Measurements from ENCODE around the gene ERH. TPM values are rescaled to one million over a fixed set of nuclear protein-coding genes. Genes with fewer than 3 reads are reported as not detected.

Gene ERH
- total RNA-seq, 1 donor from 2014 or later: 261 TPM

DNA sequence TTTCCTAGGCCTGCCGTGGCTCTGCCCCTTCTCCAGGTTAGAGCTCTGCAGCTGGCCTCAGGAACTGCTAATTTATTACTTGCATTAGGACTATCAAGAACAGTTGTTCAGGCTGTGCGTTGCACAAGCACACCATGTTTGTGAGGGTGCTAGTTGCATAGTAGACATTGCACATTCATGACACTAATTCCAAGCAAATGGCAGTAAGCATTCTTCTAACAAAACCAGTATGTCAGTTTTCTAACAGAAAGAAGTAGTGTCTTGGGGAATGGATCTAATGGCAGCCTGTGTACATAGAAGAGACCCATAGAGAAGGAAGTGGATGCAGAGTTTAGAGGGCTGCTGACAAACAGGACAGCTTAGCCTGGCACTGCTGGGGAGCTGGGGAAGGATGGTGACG is 53.9 kb downstream of the ERH start:
- TF ChIP-seq, protein P1, sequence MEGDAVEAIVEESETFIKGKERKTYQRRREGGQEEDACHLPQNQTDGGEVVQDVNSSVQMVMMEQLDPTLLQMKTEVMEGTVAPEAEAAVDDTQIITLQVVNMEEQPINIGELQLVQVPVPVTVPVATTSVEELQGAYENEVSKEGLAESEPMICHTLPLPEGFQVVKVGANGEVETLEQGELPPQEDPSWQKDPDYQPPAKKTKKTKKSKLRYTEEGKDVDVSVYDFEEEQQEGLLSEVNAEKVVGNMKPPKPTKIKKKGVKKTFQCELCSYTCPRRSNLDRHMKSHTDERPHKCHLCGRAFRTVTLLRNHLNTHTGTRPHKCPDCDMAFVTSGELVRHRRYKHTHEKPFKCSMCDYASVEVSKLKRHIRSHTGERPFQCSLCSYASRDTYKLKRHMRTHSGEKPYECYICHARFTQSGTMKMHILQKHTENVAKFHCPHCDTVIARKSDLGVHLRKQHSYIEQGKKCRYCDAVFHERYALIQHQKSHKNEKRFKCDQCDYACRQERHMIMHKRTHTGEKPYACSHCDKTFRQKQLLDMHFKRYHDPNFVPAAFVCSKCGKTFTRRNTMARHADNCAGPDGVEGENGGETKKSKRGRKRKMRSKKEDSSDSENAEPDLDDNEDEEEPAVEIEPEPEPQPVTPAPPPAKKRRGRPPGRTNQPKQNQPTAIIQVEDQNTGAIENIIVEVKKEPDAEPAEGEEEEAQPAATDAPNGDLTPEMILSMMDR (IDR thresholded peaks at IDR 0.05; ENCODE audit: unreplicated experiment): no peak
- peaks cover 4% of the 10 kb centered on the region for H3K4me1 Mint-ChIP-seq

DNA sequence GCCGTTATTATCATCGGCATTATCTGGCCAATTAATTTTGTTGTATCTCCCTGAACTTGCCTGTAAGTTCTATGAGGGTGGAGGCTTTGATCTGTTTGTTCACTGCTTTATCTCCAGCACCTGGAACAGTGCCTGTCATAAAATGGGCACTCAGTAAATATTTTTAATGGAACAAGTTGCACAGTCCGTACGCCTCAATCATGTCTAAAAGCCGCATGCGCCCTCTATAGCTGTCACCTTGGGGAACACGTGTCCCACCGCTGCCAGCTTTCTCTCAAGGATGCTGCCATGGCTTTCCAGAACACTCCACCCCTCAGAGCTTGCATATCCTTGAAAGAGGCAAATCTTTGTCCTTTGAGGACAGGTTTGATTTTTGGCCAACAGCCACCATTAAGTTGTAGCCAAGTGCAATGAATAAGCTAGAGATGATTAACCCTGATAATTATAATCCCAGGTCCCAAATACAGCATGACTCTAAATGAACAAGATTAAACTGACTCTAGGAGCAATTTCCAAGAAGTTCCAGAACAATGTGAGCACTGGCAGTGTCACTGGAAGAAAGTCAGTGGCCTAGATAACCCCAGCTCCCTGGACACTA is 55.1 kb downstream of the ERH start:
- TF ChIP-seq, protein P1 (IDR thresholded peaks at IDR 0.05; ENCODE audit: unreplicated experiment): no peak
- Mint-ChIP-seq H3K27me3 (ENCODE audit: low read depth) (no peaks in the 10 kb centered on the region), H3K27ac (no peak overlapping the region), H3K4me1 (peaks cover 4% of the 10 kb centered on the region), H3K9me3 (no peaks in the 10 kb centered on the region), H3K36me3 (no peaks in the 10 kb centered on the region), H3K4me3 (no peak overlapping the region)
- no peak for DNase-seq (ENCODE audit: low spot score in 2 of 2, unreplicated experiment in 2 of 2)

More for the DNA sequence above, 53.9 kb downstream of the ERH start:
- no peaks in the 10 kb centered on the region for H3K36me3 Mint-ChIP-seq
- H3K9me3 Mint-ChIP-seq: no peaks in the 10 kb centered on the region
- H3K27ac Mint-ChIP-seq: no peak overlapping the region
- DNase-seq (ENCODE audit: low spot score in 2 of 2, unreplicated experiment in 2 of 2): no peak
- no peak overlapping the region for H3K4me3 Mint-ChIP-seq
- H3K27me3 Mint-ChIP-seq (ENCODE audit: low read depth): no peaks in the 10 kb centered on the region

- Mint-ChIP-seq H3K36me3 (no peaks in the 10 kb centered on the region), H3K4me1 (peaks cover 11% of the 10 kb centered on the region), H3K9me3 (no peaks in the 10 kb centered on the region), H3K27me3 (ENCODE audit: low read depth) (no peaks in the 10 kb centered on the region), H3K4me3 (no peak overlapping the region), H3K27ac (no peak overlapping the region)
- TF ChIP-seq, protein P1 (IDR thresholded peaks at IDR 0.05; ENCODE audit: unreplicated experiment): no peak
- no peak for DNase-seq (ENCODE audit: low spot score in 2 of 2, unreplicated experiment in 2 of 2)
Measured at GRCh38 chr14:69339426-69339825, 58.7 kb downstream of the ERH start.

DNA sequence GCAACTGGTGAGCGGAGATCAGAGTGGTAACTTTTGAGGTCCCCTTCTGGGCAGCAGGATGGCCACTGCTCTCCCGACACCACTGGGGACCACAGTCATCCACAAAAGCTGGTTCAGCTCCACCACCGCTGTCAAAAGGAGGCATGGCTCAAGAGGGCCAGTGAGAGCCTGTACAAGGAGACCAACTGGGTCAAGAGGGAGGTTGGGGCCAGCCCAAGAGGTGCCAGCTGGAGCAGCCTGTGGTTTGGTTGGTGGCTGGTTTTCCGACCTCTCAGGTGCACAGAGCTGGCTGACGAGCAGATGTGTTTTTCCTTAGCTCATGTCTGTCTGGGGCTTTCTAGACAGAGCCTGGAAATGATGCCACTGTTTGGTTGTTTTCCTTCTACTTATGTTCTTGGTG is 60.1 kb downstream of the ERH start:
- Mint-ChIP-seq H3K27me3 (ENCODE audit: low read depth) (no peaks in the 10 kb centered on the region), H3K27ac (no peak overlapping the region), H3K4me3 (no peak overlapping the region), H3K4me1 (peaks cover 11% of the 10 kb centered on the region), H3K9me3 (no peaks in the 10 kb centered on the region), H3K36me3 (no peaks in the 10 kb centered on the region)
- DNase-seq (ENCODE audit: low spot score in 2 of 2, unreplicated experiment in 2 of 2): no peak
- TF ChIP-seq, protein P1 (IDR thresholded peaks at IDR 0.05; ENCODE audit: unreplicated experiment): no peak

- no peaks in the 10 kb centered on the region for H3K9me3 Mint-ChIP-seq
- H3K27ac Mint-ChIP-seq: peak overlapping the region; percentile 83
- H3K4me1 Mint-ChIP-seq: peaks cover 11% of the 10 kb centered on the region
- H3K4me3 Mint-ChIP-seq: no peak overlapping the region
- no peak for DNase-seq (ENCODE audit: low spot score in 2 of 2, unreplicated experiment in 2 of 2)
- TF ChIP-seq, protein P1 (IDR thresholded peaks at IDR 0.05; ENCODE audit: unreplicated experiment): no peak
- H3K27me3 Mint-ChIP-seq (ENCODE audit: low read depth): no peaks in the 10 kb centered on the region
- H3K36me3 Mint-ChIP-seq: no peaks in the 10 kb centered on the region
Measured at GRCh38 chr14:69335371-69335771, 62.7 kb downstream of the ERH start.

- Mint-ChIP-seq H3K36me3 (no peaks in the 10 kb centered on the region), H3K4me1 (peaks cover 11% of the 10 kb centered on the region), H3K4me3 (no peak overlapping the region), H3K9me3 (no peaks in the 10 kb centered on the region), H3K27ac (no peak overlapping the region), H3K27me3 (ENCODE audit: low read depth) (no peaks in the 10 kb centered on the region)
- no peak for DNase-seq (ENCODE audit: low spot score in 2 of 2, unreplicated experiment in 2 of 2)
- TF ChIP-seq, protein P1 (IDR thresholded peaks at IDR 0.05; ENCODE audit: unreplicated experiment): no peak
Measured at GRCh38 chr14:69334576-69334975, 63.5 kb downstream of the ERH start.

Data from mesothelial cell of epicardium (in vitro differentiated cells).